Ovary (tissue), 3 donors: ENCODE results near the gene MPRIP.

Experiments
- CTCF ChIP-seq, 3 donors: fragments of 450-650 bp in 2 of 3; fragments of 200-600 bp in 1 of 3; IDR thresholded peaks; one replicate each; pipeline versions ENCODE4 v1.5.1 to v1.8.0; 2016 to 2022; ENCODE audit warnings: antibody characterized with exemption in 3 of 3, mild to moderate bottlenecking in 1 of 3
- POLR2A ChIP-seq: fragments of 450-650 bp; IDR thresholded peaks from one replicate; pipeline ENCODE4 v1.6.1; 2017; ENCODE audit warnings: antibody characterized with exemption, mild to moderate bottlenecking, moderate library complexity
- donor health status: DM: no; HTN: no; CAD: no.

DNA sequence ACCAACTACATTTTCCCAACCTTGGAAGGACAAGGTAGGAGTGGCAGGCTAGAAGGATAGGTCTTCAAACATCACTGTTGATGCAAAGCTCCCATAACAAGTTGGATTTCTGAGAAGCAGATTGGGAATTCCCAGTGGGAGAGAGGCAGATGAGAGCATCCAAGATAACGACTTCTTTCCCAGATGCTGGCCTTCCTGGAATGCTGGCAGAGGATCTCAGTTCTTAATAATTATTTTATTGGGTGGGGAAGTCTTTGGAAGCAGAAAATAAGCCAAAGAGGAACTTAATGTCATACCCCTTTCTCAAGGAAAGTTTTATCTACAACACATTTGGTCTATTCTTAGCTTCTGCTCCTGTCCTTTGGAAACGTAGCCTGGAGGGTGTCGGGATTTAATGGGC, 64.5 kb downstream of the MPRIP start:
- no peak for TF ChIP-seq POLR2A
- TF ChIP-seq CTCF (IDR thresholded peaks at IDR 0.05): no peak
